GM18508 (cell line): ENCODE measurements around the gene MAP2K3.
"Not testable (repeated sequence)": the region's sequence is repeated elsewhere in the genome, so short reads cannot be mapped to it uniquely, and the experiment has no call there.

Experiments
- ATAC-seq: cut with Tn5 transposase; IDR thresholded peaks from one replicate; pipeline ENCODE4 v1.9.1; 2021; ENCODE audit warnings: moderate number of reproducible peaks; ENCODE audit not compliant: insufficient read depth, unreplicated experiment

The MAP2K3 gene

GRCh38 chr17:21305431-21306180 is 21.1 kb downstream of the MAP2K3 start:
- not testable (repeated sequence) for ATAC-seq

GRCh38 chr17:21306611-21307272 is 22.2 kb downstream of the MAP2K3 start:
- ATAC-seq: not testable (repeated sequence)

- not testable (repeated sequence) for ATAC-seq
Measured at GRCh38 chr17:21307273-21307625, 22.7 kb downstream of the MAP2K3 start.

- not testable (repeated sequence) for ATAC-seq
Measured at GRCh38 chr17:21308931-21309381, 24.4 kb downstream of the MAP2K3 start.

- ATAC-seq: not testable (repeated sequence)
Measured at GRCh38 chr17:21310061-21310765, 25.7 kb downstream of the MAP2K3 start.

- not testable (repeated sequence) for ATAC-seq
Measured at GRCh38 chr17:21310766-21311602, 26.5 kb downstream of the MAP2K3 start.

- no peak for ATAC-seq
Measured at GRCh38 chr17:21313320-21313719, 28.8 kb downstream of the MAP2K3 start.

GRCh38 chr17:21313761-21314160 is 29.2 kb downstream of the MAP2K3 start:
- ATAC-seq: not testable (repeated sequence)

GRCh38 chr17:21314261-21314664 is 29.8 kb downstream of the MAP2K3 start:
- ATAC-seq: not testable (repeated sequence)

GRCh38 chr17:21314701-21315111 is 30.2 kb downstream of the MAP2K3 start:
- ATAC-seq: not testable (repeated sequence)

- ATAC-seq: not testable (repeated sequence)
Measured at GRCh38 chr17:21315246-21316000, 30.9 kb downstream of the MAP2K3 start.

GRCh38 chr17:21316212-21316886 is 31.8 kb downstream of the MAP2K3 start:
- not testable (repeated sequence) for ATAC-seq

- ATAC-seq: not testable (repeated sequence)
Measured at GRCh38 chr17:21316887-21317500, 32.5 kb downstream of the MAP2K3 start.

GRCh38 chr17:21317821-21318220 is 33.3 kb downstream of the MAP2K3 start:
- not testable (repeated sequence) for ATAC-seq

GRCh38 chr17:21318439-21318838 is 33.9 kb downstream of the MAP2K3 start:
- no peak for ATAC-seq

GRCh38 chr17:21318856-21319255 is 34.3 kb downstream of the MAP2K3 start:
- ATAC-seq: not testable (repeated sequence)

- ATAC-seq: not testable (repeated sequence)
Measured at GRCh38 chr17:21319256-21319655, 34.7 kb downstream of the MAP2K3 start.

- not testable (repeated sequence) for ATAC-seq
Measured at GRCh38 chr17:21319686-21320375, 35.3 kb downstream of the MAP2K3 start.
